GM12878 (cell line): Measurements from ENCODE around the gene CACNA1E. TPM values are rescaled to one million over a fixed set of nuclear protein-coding genes. Genes with fewer than 3 reads are reported as not detected.

Experiments used
- ATAC-seq: fragments of 200-7000 bp; cut with Tn5 transposase; 3 replicates; pipeline ENCODE4 v1.9.1; 2020; ENCODE audit warnings: mild to moderate bottlenecking, moderate library complexity
- BruUV-seq: library from RNA; stranded (reverse); fragments of 400-500 nt; replicated peaks from 2 replicates; lab custom pipeline; 2021; lab: Mats Ljungman, UMichigan
- CTCF ChIA-PET: fragments of 300-600 bp; sonication (Branson Sonifier 250); formaldehyde crosslinking; extraction: SDS; loops from one replicate; lab custom pipeline; 2021; ENCODE audit warnings: inconsistent platforms; lab: Yijun Ruan, JAX
- POLR2A ChIA-PET: fragments of 350-600 bp; formaldehyde crosslinking; extraction: SDS; loops from one replicate; lab custom pipeline; 2021; ENCODE audit warnings: inconsistent platforms; lab: Charles Lee
- RAD21 ChIA-PET: fragments of 300-600 bp; sonication (Branson Sonifier 250); formaldehyde crosslinking; loops from one replicate; lab custom pipeline; 2023; ENCODE audit warnings: antibody characterized with exemption; ENCODE audit not compliant: unreplicated experiment; lab: Charles Lee
- SMC1A ChIA-PET: fragments of 300-600 bp; sonication (Branson Sonifier 250); formaldehyde crosslinking; loops from one replicate; lab custom pipeline; 2023; ENCODE audit not compliant: unreplicated experiment, uncharacterized antibody; lab: Charles Lee
- DNase-seq: peaks from one replicate; pipeline ENCODE4 v3.0.0-alpha.2; 2011; ENCODE audit warnings: low read depth, low spot score
- FAIRE-seq: peaks from 3 replicates; lab custom pipeline; 2011; peaks lifted over from hg19 to GRCh38; lab: Jason Lieb, UNC
- H2AFZ ChIP-seq: 2 replicates; pipeline ENCODE4 v1.6.0; 2011; ENCODE audit warnings: low read depth, low read length, control low read depth; ENCODE audit not compliant: control insufficient read depth
- H3K27ac ChIP-seq: 2 replicates; pipeline ENCODE4 v1.5.1; 2011; ENCODE audit warnings: control low read depth; ENCODE audit not compliant: control insufficient read depth, insufficient read depth
- H3K27me3 ChIP-seq, 2 experiments: replicated peaks in 1 of 2; 2 replicates each; pipeline versions ENCODE4 v1.6.0 to v1.6.1; 2011; ENCODE audit warnings: low read length in 1 of 2; ENCODE audit not compliant: control insufficient read depth in 2 of 2, insufficient read depth in 2 of 2
- H3K36me3 ChIP-seq, 2 experiments: 2 replicates each; pipeline ENCODE4 v1.5.1; 2011; ENCODE audit warnings: low read length in 1 of 2; ENCODE audit not compliant: control insufficient read depth in 2 of 2, insufficient read depth in 2 of 2
- H3K4me1 ChIP-seq: 2 replicates; pipeline ENCODE4 v1.6.1; 2011; ENCODE audit warnings: mild to moderate bottlenecking, low read length, moderate library complexity, mixed read lengths; ENCODE audit not compliant: control insufficient read depth, insufficient read depth
- H3K4me2 ChIP-seq: 2 replicates; pipeline ENCODE4 v1.6.0; 2011; ENCODE audit warnings: control low read depth; ENCODE audit not compliant: control insufficient read depth, insufficient read depth
- H3K4me3 ChIP-seq: fragments of 200-600 bp; sonication (generic); 2 replicates; pipeline ENCODE4 v1.5.1; 2016
- H3K79me2 ChIP-seq: 2 replicates; pipeline ENCODE4 v1.6.0; 2011; ENCODE audit warnings: low read length; ENCODE audit not compliant: control insufficient read depth, insufficient read depth
- H3K9ac ChIP-seq: 2 replicates; pipeline ENCODE4 v1.8.0; 2011; ENCODE audit warnings: low read length, control low read depth, mixed read lengths; ENCODE audit not compliant: control insufficient read depth, insufficient read depth
- H3K9me3 ChIP-seq: replicated peaks from 3 replicates; pipeline ENCODE4 v1.5.1; 2011; ENCODE audit warnings: mild to moderate bottlenecking, low read length; ENCODE audit not compliant: control insufficient read depth, insufficient read depth
- H4K20me1 ChIP-seq: 2 replicates; pipeline ENCODE4 v1.6.0; 2011; ENCODE audit not compliant: control insufficient read depth, insufficient read depth
- ETV6 ChIP-seq, 2 experiments: fragments of 450-650 bp in 1 of 2; IDR thresholded peaks in 1 of 2; conservative IDR thresholded peaks in 1 of 2; 2 replicates each; pipeline ENCODE4 v1.6.1; 2014; ENCODE audit warnings: antibody characterized with exemption in 1 of 2, borderline replicate concordance in 1 of 2, low read depth in 1 of 2, mild to moderate bottlenecking in 1 of 2, moderate library complexity in 1 of 2
- NFXL1 ChIP-seq: fragments of 450-650 bp; IDR thresholded peaks from 2 replicates; pipeline ENCODE4 v1.6.1; 2017; ENCODE audit warnings: antibody characterized with exemption, mild to moderate bottlenecking, borderline replicate concordance
- SREBF2 ChIP-seq: IDR thresholded peaks from 2 replicates; pipeline ENCODE4 v1.6.1; 2012; ENCODE audit warnings: mild to moderate bottlenecking, low read length
- WGBS: methylation state at CpG from one replicate; pipeline ENCODE4 v1.1.6; 2016; ENCODE audit warnings: low lambda C conversion rate; ENCODE audit not compliant: insufficient replicate concordance, insufficient coverage; ENCODE audit errors: missing lambda C conversion rate; 5-methylcytosine and 5-hydroxymethylcytosine counted together
- in situ Hi-C: fragments of 300-500 bp; cut with MboI; formaldehyde crosslinking; loops from 9 replicates; pipeline ENCODE4 v1.14.3; 2018; ENCODE audit warnings: mixed read lengths
- intact Hi-C: fragments of 100-400 bp; cut with micrococcal nuclease; formaldehyde crosslinking; loops from one replicate; pipeline ENCODE4 v1.14.2; 2022; ENCODE audit not compliant: unreplicated experiment
- polyA plus RNA-seq, 11 experiments: library from polyadenylated mRNA; depleted of rRNA in 4 of 11; unstranded in 6 of 11; stranded (reverse) in 5 of 11; fragments of >200 nt; fragmentation: Nextera tagmentation in 4 of 11; fragmentation: Illumina TruSeq in 1 of 11; extraction: Ambion mirVana in 4 of 11; extraction: Trizol in 1 of 11; gene quantifications; 1 replicate in 1 of 11; 2 replicates in 10 of 11; pipeline versions ENCODE4 v1.2.1 to v1.2.3, GENCODE V29; 2011 to 2016; ENCODE audit warnings: inconsistent platforms in 2 of 11, missing spikeins in 2 of 11, low read depth in 1 of 11
- total RNA-seq, 4 experiments: library from RNA; depleted of rRNA in 3 of 4; stranded (reverse); fragments of >200 nt in 3 of 4; fragmentation: Illumina TruSeq in 1 of 4; extraction: Trizol in 1 of 4; gene quantifications; 2 replicates each; pipeline versions ENCODE4 v1.2.1 to v1.2.3, GENCODE V29; 2013 to 2021
- TF ChIP-seq, protein P1 (sequence below): IDR thresholded peaks from 2 replicates; pipeline ENCODE4 v1.6.1; 2012; ENCODE audit warnings: low read depth, low read length, improper control_type of control experiment
- TF ChIP-seq, protein P2 (sequence below): fragments of 450-650 bp; IDR thresholded peaks from 2 replicates; pipeline ENCODE4 v1.6.1; 2014; ENCODE audit warnings: mild to moderate bottlenecking
- TF ChIP-seq, protein P3 (sequence below): fragments of 450-650 bp; IDR thresholded peaks from 2 replicates; pipeline ENCODE4 v1.6.1; 2017; ENCODE audit warnings: borderline replicate concordance

Gene CACNA1E
- total and polyA plus RNA-seq, 10 of the 15 experiments (the other 5 are each of a cell fraction or from before 2014, with no cell fraction given), result 0.57 to 22.0 (median 8.5) TPM

DNA sequence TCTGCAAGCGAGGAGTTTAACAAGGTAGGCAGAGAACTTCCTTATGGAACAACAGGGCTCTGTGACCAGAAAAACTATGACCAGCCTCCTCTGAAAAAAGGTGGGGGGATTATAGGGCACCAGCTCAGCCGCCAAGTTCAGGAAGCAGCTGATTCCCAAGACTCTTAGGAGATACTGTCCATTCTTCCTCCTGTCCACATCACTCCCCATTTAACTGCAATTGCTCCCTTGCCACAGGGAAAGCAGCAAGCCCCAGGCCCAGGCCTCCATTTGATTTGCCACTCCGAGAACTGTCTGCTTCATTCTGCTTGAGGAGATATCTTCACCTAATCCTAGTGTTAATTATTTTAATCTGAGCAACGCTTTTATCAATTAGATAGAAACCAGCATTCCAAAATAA lies 323.9 kb downstream of the CACNA1E start:
- in situ Hi-C loops (no loop called here), intact Hi-C loops (no loop called here)
- no peak for ATAC-seq
- Histone ChIP-seq H3K79me2 (no peaks in the 10 kb centered on the region), H3K9ac (no peak overlapping the region), H3K4me3 (no peak overlapping the region), H3K4me1 (no peaks in the 10 kb centered on the region), H3K4me2 (no peak overlapping the region), H2AFZ (no peak overlapping the region), H3K36me3 (no peaks in the 10 kb centered on the region), H3K27me3 (no peaks in the 10 kb centered on the region; a peak in 2 of 4 replicates), H3K9me3 (no peaks in the 10 kb centered on the region), H4K20me1 (no peaks in the 10 kb centered on the region), H3K27ac (no peak overlapping the region)
- no peak for FAIRE-seq
- RAD21 ChIA-PET, result interaction anchor here (1.4 kb wide), 1 partner anchor 328 kb away, joined by 4 read pairs; no protein-coding TSS in a partner anchor
- no TSS peak for BruUV-seq
- SMC1A ChIA-PET, result interaction anchor here (1.1 kb wide), 1 partner anchor 10 kb away, joined by 4 read pairs; no protein-coding TSS in a partner anchor
- DNase-seq, result no peak
- CTCF ChIA-PET, result no interaction called here
- TF ChIP-seq SREBF2, result no peak
- TF ChIP-seq NFXL1, result no peak
- TF ChIP-seq, protein P1, sequence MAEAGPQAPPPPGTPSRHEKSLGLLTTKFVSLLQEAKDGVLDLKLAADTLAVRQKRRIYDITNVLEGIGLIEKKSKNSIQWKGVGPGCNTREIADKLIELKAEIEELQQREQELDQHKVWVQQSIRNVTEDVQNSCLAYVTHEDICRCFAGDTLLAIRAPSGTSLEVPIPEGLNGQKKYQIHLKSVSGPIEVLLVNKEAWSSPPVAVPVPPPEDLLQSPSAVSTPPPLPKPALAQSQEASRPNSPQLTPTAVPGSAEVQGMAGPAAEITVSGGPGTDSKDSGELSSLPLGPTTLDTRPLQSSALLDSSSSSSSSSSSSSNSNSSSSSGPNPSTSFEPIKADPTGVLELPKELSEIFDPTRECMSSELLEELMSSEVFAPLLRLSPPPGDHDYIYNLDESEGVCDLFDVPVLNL, result no peak
- TF ChIP-seq, protein P2, sequence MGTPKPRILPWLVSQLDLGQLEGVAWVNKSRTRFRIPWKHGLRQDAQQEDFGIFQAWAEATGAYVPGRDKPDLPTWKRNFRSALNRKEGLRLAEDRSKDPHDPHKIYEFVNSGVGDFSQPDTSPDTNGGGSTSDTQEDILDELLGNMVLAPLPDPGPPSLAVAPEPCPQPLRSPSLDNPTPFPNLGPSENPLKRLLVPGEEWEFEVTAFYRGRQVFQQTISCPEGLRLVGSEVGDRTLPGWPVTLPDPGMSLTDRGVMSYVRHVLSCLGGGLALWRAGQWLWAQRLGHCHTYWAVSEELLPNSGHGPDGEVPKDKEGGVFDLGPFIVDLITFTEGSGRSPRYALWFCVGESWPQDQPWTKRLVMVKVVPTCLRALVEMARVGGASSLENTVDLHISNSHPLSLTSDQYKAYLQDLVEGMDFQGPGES, result no peak
- no peak for TF ChIP-seq ETV6 (conservative IDR thresholded peaks at IDR 0.05 in 1 of 2, IDR thresholded peaks at IDR 0.05 in 1 of 2; ENCODE audit: borderline replicate concordance in 1 of 2, low read depth in 1 of 2)
- TF ChIP-seq, protein P3, sequence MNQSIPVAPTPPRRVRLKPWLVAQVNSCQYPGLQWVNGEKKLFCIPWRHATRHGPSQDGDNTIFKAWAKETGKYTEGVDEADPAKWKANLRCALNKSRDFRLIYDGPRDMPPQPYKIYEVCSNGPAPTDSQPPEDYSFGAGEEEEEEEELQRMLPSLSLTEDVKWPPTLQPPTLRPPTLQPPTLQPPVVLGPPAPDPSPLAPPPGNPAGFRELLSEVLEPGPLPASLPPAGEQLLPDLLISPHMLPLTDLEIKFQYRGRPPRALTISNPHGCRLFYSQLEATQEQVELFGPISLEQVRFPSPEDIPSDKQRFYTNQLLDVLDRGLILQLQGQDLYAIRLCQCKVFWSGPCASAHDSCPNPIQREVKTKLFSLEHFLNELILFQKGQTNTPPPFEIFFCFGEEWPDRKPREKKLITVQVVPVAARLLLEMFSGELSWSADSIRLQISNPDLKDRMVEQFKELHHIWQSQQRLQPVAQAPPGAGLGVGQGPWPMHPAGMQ, result no peak
- POLR2A ChIA-PET, result no interaction called here
- WGBS, result 50% methylated on average over 4 of the region's 4 CpGs
